Coronary artery (tissue), 2 donors: ENCODE measurements around the gene TMPRSS13.

Experiments used
- DNase-seq: peaks from one replicate; pipeline ENCODE4 v3.0.0-alpha.2; 2017; ENCODE audit warnings: low spot score
- H3K27ac ChIP-seq, 2 donors: fragments of 200-600 bp; sonication (generic); one replicate each; pipeline ENCODE4 v1.5.1; 2016 to 2019
- H3K4me3 ChIP-seq: fragments of 200-600 bp; sonication (generic); 2 replicates; pipeline ENCODE4 v1.5.1; 2016; ENCODE audit warnings: mild to moderate bottlenecking, moderate library complexity
- CTCF ChIP-seq: fragments of 200-600 bp; sonication (generic); IDR thresholded peaks from one replicate; pipeline ENCODE4 v1.5.1; 2019; ENCODE audit warnings: antibody characterized with exemption

TMPRSS13 gene

GRCh38 chr11:117972629-117973502, 43.7 kb upstream of the TMPRSS13 start:
- no peak for TF ChIP-seq CTCF
- Histone ChIP-seq H3K4me3 (no peak overlapping the region), H3K27ac (peak overlapping the region in 1 of 2 donors; percentile 2)
- DNase-seq, result no peak

- H3K27ac ChIP-seq, result no peak overlapping the region
- DNase-seq, result no peak
- H3K4me3 ChIP-seq, result no peak overlapping the region
- TF ChIP-seq CTCF, result no peak
Measured at GRCh38 chr11:117972044-117972443, 42.8 kb upstream of the TMPRSS13 start.

GRCh38 chr11:117970400-117971024, 41.3 kb upstream of the TMPRSS13 start:
- H3K27ac ChIP-seq, result peak overlapping the region in 1 of 2 donors; percentile 67
- DNase-seq, result no peak
- no peak for TF ChIP-seq CTCF
- H3K4me3 ChIP-seq, result no peak overlapping the region

- Histone ChIP-seq H3K27ac (no peak overlapping the region), H3K4me3 (no peak overlapping the region)
- DNase-seq, result no peak
- no peak for TF ChIP-seq CTCF
Measured at GRCh38 chr11:117969160-117969991, 40.2 kb upstream of the TMPRSS13 start.

GRCh38 chr11:117966908-117967307, 37.7 kb upstream of the TMPRSS13 start:
- Histone ChIP-seq H3K4me3 (no peak overlapping the region), H3K27ac (no peak overlapping the region)
- TF ChIP-seq CTCF, result no peak
- no peak for DNase-seq

GRCh38 chr11:117962826-117963225, 33.6 kb upstream of the TMPRSS13 start:
- DNase-seq, result no peak
- TF ChIP-seq CTCF, result no peak
- H3K27ac ChIP-seq, result no peak overlapping the region
- no peak overlapping the region for H3K4me3 ChIP-seq
